MV-4-11 (cell line): ENCODE measurements around the gene ZNF768.

Experiments used
- DNase-seq: peaks from one replicate; lab custom pipeline; 2025; lab: John Stamatoyannopoulos, UW

Gene ZNF768

DNA sequence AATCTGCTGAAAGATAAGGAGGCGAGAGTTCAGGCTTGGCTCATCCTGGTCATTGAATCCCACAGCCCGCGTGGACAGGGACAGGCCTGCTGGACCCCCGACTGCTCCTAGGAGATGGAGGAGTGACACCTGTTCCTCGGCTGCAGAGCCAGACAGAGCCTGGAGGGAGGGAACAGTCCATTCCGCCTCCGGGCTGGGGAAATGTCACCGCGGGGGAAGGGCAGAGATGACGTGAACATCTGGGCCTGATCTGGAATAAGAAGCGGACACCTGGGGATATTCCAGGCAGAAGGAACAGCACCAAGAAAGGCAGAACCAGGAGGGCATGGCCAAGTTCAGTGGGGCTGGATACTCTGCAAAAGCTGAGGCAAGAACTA, 6.8 kb upstream of the ZNF768 start:
- DNase-seq = no peak

GRCh38 chr16:30532285-30533145, 6.1 kb upstream of the ZNF768 start:
- no peak for DNase-seq

- no peak for DNase-seq
Measured at GRCh38 chr16:30530163-30531037, 4.0 kb upstream of the ZNF768 start.

GRCh38 chr16:30528799-30529457, 2.6 kb upstream of the ZNF768 start:
- DNase-seq = no peak

GRCh38 chr16:30527635-30528178, 1.3 kb upstream of the ZNF768 start:
- peak; percentile 92 for DNase-seq

DNA sequence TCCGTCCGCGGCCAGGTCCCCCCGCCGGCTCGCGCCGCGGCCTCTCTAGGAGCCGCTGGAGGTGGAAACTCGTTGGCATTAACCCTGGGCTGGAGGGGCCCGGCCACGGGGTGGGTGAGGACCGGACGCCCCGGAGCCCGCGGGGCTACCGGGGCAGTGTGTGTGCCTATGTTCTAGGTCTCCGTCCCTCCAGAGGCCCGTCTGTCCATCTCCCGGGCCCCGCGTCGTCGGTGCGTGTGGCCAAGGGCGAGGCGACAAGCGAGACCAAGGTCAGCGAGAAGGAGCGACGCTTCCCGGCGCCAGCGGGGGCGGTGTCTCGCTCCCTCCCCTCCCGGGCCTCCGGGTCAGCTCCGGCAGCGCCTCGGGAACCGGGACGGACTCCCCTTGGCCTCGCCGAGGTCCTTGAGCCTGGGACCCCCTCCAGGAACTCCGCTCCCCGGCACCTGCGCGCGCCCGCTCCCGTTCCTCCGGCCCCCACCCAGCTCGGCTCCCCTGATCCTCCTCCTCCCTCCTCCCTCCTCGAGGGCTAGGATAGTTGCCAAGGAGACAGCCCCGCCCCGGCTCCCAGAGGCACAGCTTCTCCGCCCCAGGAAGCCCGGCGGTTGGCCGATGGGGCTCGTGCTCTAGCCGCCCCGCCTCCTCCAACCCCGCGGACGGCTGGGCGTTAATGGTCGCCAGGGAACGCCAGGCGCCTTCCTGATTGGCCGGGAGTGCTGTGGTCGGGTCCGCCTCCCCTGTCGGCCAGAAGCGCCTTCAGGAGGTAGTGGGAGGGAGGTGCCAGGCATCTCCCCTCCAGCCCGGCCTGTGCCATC, 663 bp upstream of the ZNF768 start:
- DNase-seq = peak; percentile 96

DNA sequence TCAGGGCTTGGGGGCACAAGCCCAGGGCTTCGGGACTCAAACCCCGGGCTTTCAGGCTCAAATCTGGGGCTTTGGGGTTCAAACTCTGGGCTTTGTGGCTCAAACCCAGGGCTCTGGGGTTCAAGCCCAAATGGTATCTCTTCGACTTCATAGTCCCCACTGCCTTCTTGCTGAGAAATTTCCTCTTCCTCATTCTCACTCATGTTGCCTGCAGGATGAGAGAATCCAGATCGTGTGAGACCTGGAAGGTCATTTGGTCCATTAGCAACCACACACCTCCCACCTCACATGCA, 576 bp downstream of the ZNF768 start:
- no peak for DNase-seq

- no peak for DNase-seq
Measured at GRCh38 chr16:30524575-30525568, 1.5 kb downstream of the ZNF768 start.

GRCh38 chr16:30523768-30524574, 2.4 kb downstream of the ZNF768 start:
- peak; percentile 57 for DNase-seq

- DNase-seq = peak; percentile 53
Measured at GRCh38 chr16:30522702-30523463, 3.5 kb downstream of the ZNF768 start.

DNA sequence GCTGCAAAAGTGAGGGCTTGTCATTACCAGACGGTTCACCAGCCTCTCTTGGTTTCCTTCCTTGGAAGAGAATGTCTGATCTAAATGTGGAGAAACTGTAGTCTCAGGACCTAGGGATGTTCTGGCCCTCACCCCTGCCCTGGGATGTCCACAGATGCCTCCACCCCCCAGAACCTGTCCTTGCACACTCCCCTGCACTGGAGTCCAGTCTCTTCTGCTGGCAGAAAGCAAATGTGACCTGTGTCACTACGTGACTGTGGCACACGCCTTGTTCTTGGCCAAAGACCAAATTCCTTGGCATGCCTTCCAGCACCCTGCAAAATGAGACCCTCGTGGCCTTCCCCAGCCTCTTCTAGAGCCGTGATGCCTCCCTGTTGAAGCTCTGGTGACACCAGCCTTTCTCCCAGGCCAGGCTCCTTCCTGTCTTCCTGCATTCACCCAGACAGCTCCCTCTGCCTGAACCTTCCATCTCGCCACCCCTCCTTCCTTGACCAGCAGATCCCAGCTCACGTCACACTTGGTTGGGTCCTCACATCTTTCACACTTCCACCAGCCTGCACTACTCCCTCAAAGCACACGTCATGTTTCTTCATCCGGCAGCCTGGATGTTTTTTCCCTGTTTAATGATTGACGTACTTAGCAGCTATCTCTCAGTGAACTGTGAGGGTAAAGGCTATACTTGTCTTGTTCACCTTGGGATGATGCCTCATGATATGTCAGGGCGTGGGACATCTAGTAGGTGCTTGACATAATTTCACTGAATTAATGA, 4.3 kb downstream of the ZNF768 start:
- DNase-seq = no peak

GRCh38 chr16:30521476-30521872, 4.9 kb downstream of the ZNF768 start:
- no peak for DNase-seq

DNA sequence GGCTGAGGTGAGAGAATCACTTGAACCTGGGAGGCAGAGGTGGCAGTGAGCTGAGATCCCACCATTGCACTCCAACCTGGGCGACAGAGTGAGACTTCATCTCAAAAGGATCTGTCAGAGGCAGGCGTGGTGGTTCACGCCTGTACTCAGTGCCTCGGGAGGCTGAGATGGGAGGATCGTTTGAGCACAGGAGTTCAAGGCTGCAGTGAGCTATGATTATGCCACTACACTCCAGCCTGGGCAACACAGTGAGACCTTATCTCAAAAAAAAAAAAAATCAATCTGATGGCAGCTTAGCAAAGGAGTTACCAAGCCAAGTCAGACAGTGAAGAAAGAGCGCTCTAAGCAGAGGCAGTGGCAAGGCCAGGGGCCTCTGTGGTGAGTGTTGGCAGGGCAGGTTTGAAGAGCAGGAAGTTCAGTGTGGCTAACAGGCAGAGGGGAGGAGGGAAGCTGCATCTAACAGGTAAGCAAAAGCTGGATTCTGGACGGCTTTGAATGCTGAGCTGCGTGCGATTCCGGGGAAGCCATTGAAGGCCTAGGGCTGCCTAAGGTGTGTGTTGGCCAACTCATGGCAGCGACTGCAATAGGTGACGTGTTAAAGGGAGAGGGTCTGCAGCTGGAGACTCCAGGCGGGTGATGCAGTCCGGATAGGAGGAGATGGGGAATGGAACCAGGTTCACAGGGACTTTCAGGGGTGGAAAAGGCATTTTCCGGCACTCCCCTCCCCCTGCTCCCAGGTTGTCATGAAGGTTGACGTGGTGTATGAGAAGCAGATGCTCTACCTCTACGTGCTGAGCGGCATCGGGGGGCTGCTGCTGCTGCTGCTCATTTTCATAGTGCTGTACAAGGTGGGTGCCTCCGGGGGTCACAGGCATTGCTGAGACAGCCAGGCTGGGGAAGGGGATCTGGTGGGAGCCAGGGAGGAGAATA, 7.0 kb downstream of the ZNF768 start:
- no peak for DNase-seq

GRCh38 chr16:30518552-30518951, 7.8 kb downstream of the ZNF768 start:
- DNase-seq = no peak

GRCh38 chr16:30515275-30515674, 11.1 kb downstream of the ZNF768 start:
- DNase-seq = no peak

DNA sequence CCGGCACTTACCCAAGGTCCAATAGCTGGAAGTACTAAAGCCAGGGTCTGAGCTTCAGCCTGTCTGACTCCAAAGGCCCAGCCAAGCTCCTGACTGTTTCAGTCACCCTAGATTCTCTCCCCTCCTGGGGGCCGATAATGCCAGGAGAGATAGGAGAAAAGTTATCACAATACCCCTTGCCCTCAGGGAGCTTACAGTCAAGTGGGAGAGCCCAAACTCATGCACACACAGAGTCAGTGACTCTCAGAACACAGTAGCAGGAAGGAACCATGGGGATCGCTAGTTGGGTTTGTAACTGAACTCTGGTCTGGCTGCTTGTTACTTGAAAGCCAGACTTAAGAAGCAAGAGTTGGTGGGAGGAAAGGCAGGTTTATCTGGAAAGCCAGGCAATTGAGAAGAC, 14.9 kb downstream of the ZNF768 start:
- DNase-seq = no peak
